ENCODE results near the gene LRFN2. TPM values are rescaled to one million over a fixed set of nuclear protein-coding genes. Genes with fewer than 3 reads are reported as not detected.

The LRFN2 gene
- total and polyA plus RNA-seq, 2 of the 8 experiments (the other 6 are each of a cell fraction or from before 2014, with no cell fraction given), result 2.3 TPM

DNA sequence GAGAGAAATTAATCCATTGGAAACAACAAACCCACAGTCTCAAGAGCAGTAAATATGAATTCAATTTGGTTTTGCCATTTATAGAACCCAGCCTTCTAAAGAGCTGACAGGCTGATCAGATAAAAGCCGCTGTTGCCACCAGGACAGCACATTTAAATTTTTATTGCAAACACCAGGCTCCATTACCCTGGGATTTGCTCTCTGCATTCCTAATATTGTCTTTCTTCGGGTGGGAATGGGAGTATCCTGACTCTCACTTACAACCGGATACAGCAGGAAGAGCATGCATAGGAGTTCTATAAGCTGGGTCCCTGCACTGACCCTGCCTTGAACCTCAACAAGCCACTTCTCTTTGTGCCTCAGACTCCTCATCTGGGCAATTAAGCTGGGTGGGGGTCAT lies 142.9 kb downstream of the LRFN2 start:
- Histone ChIP-seq H3K23ac (ENCODE audit: insufficient read length) (no peak overlapping the region), H3K27me3 (replicated peaks in 1 of 4; ENCODE audit: control insufficient read depth in 3 of 4, extremely low read depth in 1 of 4, insufficient read depth in 3 of 4, low read length in 3 of 4) (no peaks in the 10 kb centered on the region), H4K20me1 (replicated peaks in 1 of 2; ENCODE audit: control insufficient read depth in 1 of 2, insufficient read depth in 2 of 2, low read length in 2 of 2) (no peaks in the 10 kb centered on the region), H3K4me1 (replicated peaks in 1 of 4; ENCODE audit: control insufficient read depth in 3 of 4, insufficient read depth in 4 of 4, low read length in 3 of 4) (peaks cover 0 to 2% (median 0%) of the 10 kb centered on the region in 4 experiments; a peak in 2 of 7 replicates), H3K14ac (ENCODE audit: insufficient read length) (no peak overlapping the region), H3K4me3 (ENCODE audit: extremely low read depth in 1 of 4, insufficient read depth in 2 of 4, low read depth in 3 of 4, low read length in 4 of 4) (no peak overlapping the region), H3K36me3 (ENCODE audit: control insufficient read depth in 2 of 4, insufficient read depth in 4 of 4, low read length in 3 of 4) (no peaks in the 10 kb centered on the region), H2AK5ac (ENCODE audit: low read depth, low read length) (no peak overlapping the region), H3K27ac (ENCODE audit: low read depth, low read length) (no peak overlapping the region), H3K23me2 (ENCODE audit: low read depth, low read length) (0 out of 2 replicates have a peak, but pooled peaks cover 2% of the 10 kb centered on the region), H3K4ac (replicated peaks; ENCODE audit: insufficient read length, low read depth, low read length) (no peak overlapping the region), H4K91ac (replicated peaks; ENCODE audit: insufficient read length, low read length) (no peak overlapping the region), H2BK5ac (ENCODE audit: low read depth, low read length) (no peak overlapping the region), H4K8ac (ENCODE audit: extremely low read depth, insufficient read depth, low read length) (no peak overlapping the region), H3K79me1 (ENCODE audit: low read depth, low read length) (no peaks in the 10 kb centered on the region), H4K5ac (ENCODE audit: insufficient read length, low read depth, low read length) (no peak overlapping the region), H2BK15ac (ENCODE audit: low read length) (no peak overlapping the region), H3K4me2 (ENCODE audit: insufficient read depth in 1 of 2, low read depth in 2 of 2, low read length in 2 of 2) (no peak overlapping the region), H2BK12ac (ENCODE audit: low read depth, low read length) (no peak overlapping the region), H3K18ac (ENCODE audit: extremely low read depth, low read length) (no peak overlapping the region), H3K56ac (replicated peaks; ENCODE audit: insufficient read length, low read depth, low read length) (no peak overlapping the region), H3K79me2 (ENCODE audit: control insufficient read depth in 1 of 2, insufficient read depth in 2 of 2, low read length in 2 of 2) (no peaks in the 10 kb centered on the region), H3K9ac (replicated peaks in 1 of 4; ENCODE audit: extremely low read depth in 1 of 4, low read depth in 3 of 4, low read length in 3 of 4) (no peak overlapping the region), H3K9me3 (ENCODE audit: insufficient read depth in 2 of 2, low read depth in 1 of 2, low read length in 1 of 2) (no peaks in the 10 kb centered on the region), H2AFZ (ENCODE audit: low read length) (no peak overlapping the region), H2BK20ac (ENCODE audit: low read length) (no peak overlapping the region), H2BK120ac (replicated peaks; ENCODE audit: low read depth, low read length) (no peak overlapping the region)
- WGBS, 2 experiments (ENCODE audit: extremely low coverage in 1 of 2, insufficient coverage in 1 of 2, insufficient read length in 1 of 2, insufficient replicate concordance in 2 of 2, low coverage in 1 of 2, low lambda C conversion rate in 2 of 2, missing lambda C conversion rate in 1 of 2), result 81% methylated on average over 3 of the region's 3 CpGs; no CpG with 5 or more reads in 1 of the 2 experiments
- no peak for FAIRE-seq
- TF ChIP-seq SP2 (IDR thresholded peaks at IDR 0.05; ENCODE audit: low read length), result no peak
- ChIA-PET CTCF (ENCODE audit: partially characterized antibody) (interaction anchor here (0.6 to 2.3 kb wide), 6 partner anchors 26 to 467 kb away, joined by 3 to 8 read pairs (median 4); no protein-coding TSS in a partner anchor), POLR2A (ENCODE audit: partially characterized antibody) (interaction anchor here (0.7 kb wide), 1 partner anchor 9 kb away, joined by 3 read pairs; no protein-coding TSS in a partner anchor)
- DNase-seq (ENCODE audit: low read depth in 1 of 2, low spot score in 2 of 2), result no peak

Data from H1 (cell line).